ENCODE measurements around the gene PCBP4. TPM values are rescaled to one million over a fixed set of nuclear protein-coding genes. Genes with fewer than 3 reads are reported as not detected.

PCBP4 gene
- total RNA-seq, 1 donor, result 29.4 TPM

DNA sequence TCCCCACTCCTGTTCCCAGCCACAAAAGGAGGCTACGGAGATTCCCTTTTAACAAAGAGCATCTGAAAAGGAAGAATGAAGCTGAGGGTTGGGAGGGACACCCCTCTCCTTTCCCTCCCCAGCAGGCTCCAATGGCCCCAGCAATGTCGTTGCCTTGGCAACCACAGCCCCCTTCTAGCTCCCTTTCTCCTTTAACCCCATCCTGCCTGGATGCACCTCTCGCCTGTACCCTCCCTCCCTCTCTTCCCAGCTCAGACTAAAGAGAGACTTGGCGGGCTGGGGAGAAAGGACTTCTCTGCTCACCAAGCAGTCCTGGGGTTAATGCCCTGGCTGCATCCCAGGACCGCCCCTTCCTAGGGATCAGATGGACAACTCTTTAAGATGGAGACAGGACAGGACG lies 35.5 kb upstream of the PCBP4 start:
- H3K4me3 ChIP-seq (ENCODE audit: low read depth, low read length), result no peak overlapping the region
- TF ChIP-seq, protein P1, sequence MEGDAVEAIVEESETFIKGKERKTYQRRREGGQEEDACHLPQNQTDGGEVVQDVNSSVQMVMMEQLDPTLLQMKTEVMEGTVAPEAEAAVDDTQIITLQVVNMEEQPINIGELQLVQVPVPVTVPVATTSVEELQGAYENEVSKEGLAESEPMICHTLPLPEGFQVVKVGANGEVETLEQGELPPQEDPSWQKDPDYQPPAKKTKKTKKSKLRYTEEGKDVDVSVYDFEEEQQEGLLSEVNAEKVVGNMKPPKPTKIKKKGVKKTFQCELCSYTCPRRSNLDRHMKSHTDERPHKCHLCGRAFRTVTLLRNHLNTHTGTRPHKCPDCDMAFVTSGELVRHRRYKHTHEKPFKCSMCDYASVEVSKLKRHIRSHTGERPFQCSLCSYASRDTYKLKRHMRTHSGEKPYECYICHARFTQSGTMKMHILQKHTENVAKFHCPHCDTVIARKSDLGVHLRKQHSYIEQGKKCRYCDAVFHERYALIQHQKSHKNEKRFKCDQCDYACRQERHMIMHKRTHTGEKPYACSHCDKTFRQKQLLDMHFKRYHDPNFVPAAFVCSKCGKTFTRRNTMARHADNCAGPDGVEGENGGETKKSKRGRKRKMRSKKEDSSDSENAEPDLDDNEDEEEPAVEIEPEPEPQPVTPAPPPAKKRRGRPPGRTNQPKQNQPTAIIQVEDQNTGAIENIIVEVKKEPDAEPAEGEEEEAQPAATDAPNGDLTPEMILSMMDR (IDR thresholded peaks at IDR 0.05; ENCODE audit: insufficient read depth, low read depth, low read length), result no peak
- DNase-seq (ENCODE audit: low read depth), result no peak

DNA sequence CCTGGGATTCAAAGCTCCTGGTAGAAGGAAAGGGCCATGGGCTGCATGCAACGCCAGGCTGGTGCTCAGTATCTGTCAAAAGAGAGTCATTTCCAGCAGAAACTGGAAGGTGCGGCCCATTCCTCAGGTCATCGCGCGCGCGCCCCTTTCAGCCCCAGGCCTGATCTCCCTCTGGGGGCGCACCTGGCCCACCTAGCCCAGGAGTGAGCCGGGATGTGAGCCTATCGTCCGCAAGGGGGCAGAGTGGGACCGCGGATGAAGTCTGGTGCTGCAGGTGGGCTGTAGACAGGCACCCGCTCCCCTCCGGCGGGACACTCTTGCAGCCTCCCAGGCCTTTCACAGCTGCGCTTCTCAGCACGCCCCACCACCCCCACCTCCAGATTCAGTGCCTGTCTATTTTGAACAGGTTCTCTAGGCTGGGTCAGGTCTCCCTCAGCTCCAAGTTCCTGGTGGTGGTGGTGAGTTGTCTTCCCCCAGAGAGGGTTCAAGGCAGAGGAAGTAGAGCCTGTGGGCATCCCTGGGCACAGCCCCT lies 34.3 kb upstream of the PCBP4 start:
- DNase-seq (ENCODE audit: low read depth), result peak; percentile 59
- TF ChIP-seq, protein P1 (IDR thresholded peaks at IDR 0.05; ENCODE audit: insufficient read depth, low read depth, low read length), result peak; percentile 83
- H3K4me3 ChIP-seq (ENCODE audit: low read depth, low read length), result no peak overlapping the region

DNA sequence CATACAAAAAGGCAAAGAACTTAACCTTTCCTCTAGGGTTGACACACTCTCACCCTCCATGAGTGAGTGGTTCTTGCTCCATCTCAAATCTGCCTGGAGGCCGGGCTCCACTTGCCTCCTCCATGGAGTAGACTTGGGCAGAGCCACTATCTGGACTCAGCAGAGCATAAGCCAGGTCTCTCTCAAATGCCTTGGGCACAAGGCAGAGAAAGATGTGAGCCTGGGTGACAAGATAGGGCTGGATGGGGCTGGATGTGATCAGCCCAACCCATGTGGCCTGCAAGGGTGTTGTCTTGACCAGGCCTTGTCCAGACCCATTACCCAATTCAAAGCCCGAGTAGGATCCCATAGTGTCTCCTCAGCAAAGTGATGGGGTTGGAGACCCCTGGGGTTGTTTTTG lies 32.6 kb upstream of the PCBP4 start:
- no peak overlapping the region for H3K4me3 ChIP-seq (ENCODE audit: low read depth, low read length)
- DNase-seq (ENCODE audit: low read depth), result no peak
- TF ChIP-seq, protein P1 (IDR thresholded peaks at IDR 0.05; ENCODE audit: insufficient read depth, low read depth, low read length), result no peak

DNA sequence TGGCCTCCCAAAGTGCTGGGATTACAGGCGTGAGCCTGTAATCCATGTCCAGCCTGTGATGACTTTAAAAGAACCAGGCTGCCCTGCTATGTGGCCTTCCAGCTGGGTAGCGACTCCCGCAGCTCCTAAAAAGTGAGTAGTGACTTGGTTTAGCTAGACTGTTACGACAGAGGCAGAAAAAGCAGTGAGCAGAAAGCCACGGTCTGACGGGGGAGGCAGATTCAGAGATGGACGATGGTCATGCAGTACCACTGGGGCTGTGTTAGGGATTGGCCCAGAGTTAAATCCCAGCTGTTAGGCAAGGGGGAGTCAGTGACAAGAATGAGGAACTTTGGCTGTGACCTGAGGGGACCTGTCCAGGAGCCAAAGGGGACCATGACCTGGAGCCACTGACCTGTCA lies 31.5 kb upstream of the PCBP4 start:
- TF ChIP-seq, protein P1 (IDR thresholded peaks at IDR 0.05; ENCODE audit: insufficient read depth, low read depth, low read length), result no peak
- no peak for DNase-seq (ENCODE audit: low read depth)
- H3K4me3 ChIP-seq (ENCODE audit: low read depth, low read length), result no peak overlapping the region

DNA sequence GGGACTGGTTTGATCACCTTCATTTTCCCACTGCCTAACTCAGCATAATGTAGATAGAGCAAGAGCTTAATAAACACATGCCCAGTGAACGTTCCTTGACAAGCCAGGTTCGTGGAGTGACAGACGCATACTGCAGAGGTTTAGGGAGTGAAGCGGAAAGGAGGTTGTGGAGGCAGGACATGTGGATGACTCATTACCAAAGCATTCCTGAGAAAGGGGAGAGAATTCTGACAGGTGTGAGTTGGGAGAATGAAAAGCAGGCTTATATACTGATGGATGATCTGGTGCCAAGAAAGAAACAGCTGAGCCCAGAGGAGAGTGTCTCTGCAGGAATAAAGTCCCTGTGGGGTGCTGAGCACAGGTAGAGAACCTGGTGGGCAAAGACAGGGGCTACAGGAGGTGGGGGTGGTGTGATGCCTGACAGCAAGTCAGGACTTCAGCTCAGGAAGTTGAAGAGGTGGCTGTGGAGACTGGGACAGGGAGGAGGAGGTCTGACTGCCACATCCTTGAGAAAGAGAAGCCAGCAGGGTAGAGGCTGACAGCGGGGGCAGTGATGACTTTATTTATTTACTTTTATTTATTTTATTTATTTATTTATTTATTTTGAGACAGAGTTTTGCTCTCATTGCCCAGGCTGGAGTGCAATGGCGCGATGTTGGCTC lies 30.8 kb upstream of the PCBP4 start:
- TF ChIP-seq, protein P1 (IDR thresholded peaks at IDR 0.05; ENCODE audit: insufficient read depth, low read depth, low read length), result no peak

DNA sequence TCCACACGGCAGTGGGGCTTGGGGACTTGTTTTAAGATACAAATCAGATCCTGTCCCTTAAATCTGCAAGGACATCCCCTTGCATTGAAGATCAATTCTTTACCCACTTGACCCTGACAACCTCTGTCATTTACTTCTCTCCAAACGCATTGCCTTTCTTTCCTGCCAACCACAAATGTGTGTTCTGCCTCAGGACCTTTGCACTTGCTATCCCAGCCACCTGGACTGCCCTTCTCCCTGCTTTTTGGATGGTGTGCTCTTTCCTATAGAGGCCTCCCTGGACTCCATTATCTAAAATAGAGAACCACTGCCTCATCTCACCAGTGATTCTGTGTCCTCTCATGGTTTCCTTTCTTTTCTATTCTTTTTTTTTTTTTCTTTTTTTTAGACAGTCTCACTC lies 29.9 kb upstream of the PCBP4 start:
- no peak for DNase-seq (ENCODE audit: low read depth)
- no peak overlapping the region for H3K4me3 ChIP-seq (ENCODE audit: low read depth, low read length)
- TF ChIP-seq, protein P1 (IDR thresholded peaks at IDR 0.05; ENCODE audit: insufficient read depth, low read depth, low read length), result no peak

More for the DNA sequence above, 30.8 kb upstream of the PCBP4 start:
- no peak overlapping the region for H3K4me3 ChIP-seq (ENCODE audit: low read depth, low read length)
- no peak for DNase-seq (ENCODE audit: low read depth)
